KOPT-K1 (cell line): ENCODE measurements around the gene RPS13.
A peak's percentile ranks its signal among the peaks of the same experiment; 100 is the strongest.
"Not testable (repeated sequence)": the region's sequence is repeated elsewhere in the genome, so short reads cannot be mapped to it uniquely, and the experiment has no call there.

ENCODE experiments used
- H3K27ac ChIP-seq: fragments of 200-600 bp; sonication (generic); 2 replicates; pipeline ENCODE4 v1.5.1; 2016; ENCODE audit warnings: antibody characterized with exemption, mild to moderate bottlenecking, low read depth, low read length; ENCODE audit not compliant: poor library complexity, severe bottlenecking
- H3K36me3 ChIP-seq: fragments of 200-600 bp; sonication (generic); 2 replicates; pipeline ENCODE4 v1.5.1; 2017; ENCODE audit warnings: antibody characterized with exemption, mild to moderate bottlenecking, low read length, moderate library complexity; ENCODE audit not compliant: insufficient read depth
- H3K9me3 ChIP-seq: fragments of 200-600 bp; sonication (generic); 2 replicates; pipeline ENCODE4 v1.5.1; 2017; ENCODE audit warnings: antibody characterized with exemption, low read length, mild to moderate bottlenecking; ENCODE audit not compliant: insufficient read depth, poor library complexity, severe bottlenecking

Gene RPS13

GRCh38 chr11:17077520-17078401, at the start of gene RPS13:
Gene RPS13 (minus strand): TSS chr11:17077667. CDS start chr11:17077641, 26 bp downstream.
- Histone ChIP-seq H3K9me3 (no peaks in the 10 kb centered on the region), H3K27ac (peak within 1 kb of the TSS; percentile 91), H3K36me3 (peaks cover 43% of the 10 kb centered on the region)

- Histone ChIP-seq H3K27ac (no peak overlapping the region), H3K36me3 (peaks cover 23% of the 10 kb centered on the region), H3K9me3 (no peaks in the 10 kb centered on the region)
Measured at GRCh38 chr11:17121981-17122380, 44.5 kb upstream of the RPS13 start.

- Histone ChIP-seq H3K36me3 (peaks cover 41% of the 10 kb centered on the region), H3K9me3 (no peaks in the 10 kb centered on the region), H3K27ac (no peak overlapping the region)
Measured at GRCh38 chr11:17117262-17117661, 39.8 kb upstream of the RPS13 start.

GRCh38 chr11:17116117-17116516, 38.6 kb upstream of the RPS13 start:
- Histone ChIP-seq H3K9me3 (no peaks in the 10 kb centered on the region), H3K27ac (no peak overlapping the region), H3K36me3 (peaks cover 47% of the 10 kb centered on the region)

GRCh38 chr11:17107745-17108144, 30.3 kb upstream of the RPS13 start:
- not testable (repeated sequence) for H3K9me3 ChIP-seq, H3K27ac ChIP-seq
- H3K36me3 ChIP-seq, result peaks cover 68% of the 10 kb centered on the region

GRCh38 chr11:17105404-17106040, 28.1 kb upstream of the RPS13 start:
- H3K36me3 ChIP-seq, result peaks cover 65% of the 10 kb centered on the region
- H3K9me3 ChIP-seq, H3K27ac ChIP-seq: not testable (repeated sequence)

- Histone ChIP-seq H3K9me3 (no peaks in the 10 kb centered on the region), H3K27ac (no peak overlapping the region), H3K36me3 (peaks cover 69% of the 10 kb centered on the region)
Measured at GRCh38 chr11:17102462-17102861, 25.0 kb upstream of the RPS13 start.

GRCh38 chr11:17098658-17099057, 21.2 kb upstream of the RPS13 start:
- no peaks in the 10 kb centered on the region for H3K9me3 ChIP-seq
- H3K27ac ChIP-seq, result no peak overlapping the region
- H3K36me3 ChIP-seq, result peaks cover 64% of the 10 kb centered on the region

GRCh38 chr11:17098038-17098437, 20.6 kb upstream of the RPS13 start:
- Histone ChIP-seq H3K36me3 (peaks cover 59% of the 10 kb centered on the region), H3K9me3 (no peaks in the 10 kb centered on the region), H3K27ac (no peak overlapping the region)

GRCh38 chr11:17085976-17086375, 8.5 kb upstream of the RPS13 start:
- not testable (repeated sequence) for H3K27ac ChIP-seq, H3K9me3 ChIP-seq
- peaks cover 27% of the 10 kb centered on the region for H3K36me3 ChIP-seq

GRCh38 chr11:17077240-17077519, 287 bp downstream of the RPS13 start:
- H3K36me3 ChIP-seq, result peaks cover 43% of the 10 kb centered on the region
- no peaks in the 10 kb centered on the region for H3K9me3 ChIP-seq
- H3K27ac ChIP-seq, result peak overlapping the region; percentile 91

- H3K9me3 ChIP-seq, result no peaks in the 10 kb centered on the region
- peak overlapping the region; percentile 91 for H3K27ac ChIP-seq
- H3K36me3 ChIP-seq, result peaks cover 43% of the 10 kb centered on the region
Measured at GRCh38 chr11:17076517-17077239, 789 bp downstream of the RPS13 start.

- H3K27ac ChIP-seq, result peak overlapping the region; percentile 16
- no peaks in the 10 kb centered on the region for H3K9me3 ChIP-seq
- H3K36me3 ChIP-seq, result peaks cover 43% of the 10 kb centered on the region
Measured at GRCh38 chr11:17075506-17075905, 2.0 kb downstream of the RPS13 start.

- Histone ChIP-seq H3K27ac (no peak overlapping the region), H3K36me3 (peaks cover 43% of the 10 kb centered on the region)
Measured at GRCh38 chr11:17073370-17074027, 4.0 kb downstream of the RPS13 start.

GRCh38 chr11:17067417-17067816, 10.1 kb downstream of the RPS13 start:
- H3K27ac ChIP-seq, result no peak overlapping the region
- no peaks in the 10 kb centered on the region for H3K36me3 ChIP-seq
- H3K9me3 ChIP-seq, result no peaks in the 10 kb centered on the region

More at GRCh38 chr11:17073370-17074027, 4.0 kb downstream of the RPS13 start:
- no peaks in the 10 kb centered on the region for H3K9me3 ChIP-seq
